Left lung (tissue), 10 donors: Measurements from ENCODE around the gene PHAF1. TPM values are rescaled to one million over a fixed set of nuclear protein-coding genes. Genes with fewer than 3 reads are reported as not detected.

Source experiments
- ATAC-seq: fragments of 200-7000 bp; cut with Tn5 transposase; one replicate; pipeline ENCODE4 v1.9.1; 2020; ENCODE audit warnings: moderate library complexity
- DNase-seq, 4 donors: peaks; one replicate each; pipeline ENCODE4 v3.0.0-alpha.2; 2013 to 2020
- H3K27ac ChIP-seq, 2 donors: fragments of 200-600 bp; sonication (generic) in 1 of 2; one replicate each; pipeline versions ENCODE4 v1.5.0 to v1.8.0; 2020 to 2021
- H3K27me3 ChIP-seq, 2 donors: fragments of 200-600 bp; sonication (generic) in 1 of 2; one replicate each; pipeline versions ENCODE4 v1.5.0 to v1.8.0; 2020 to 2021
- H3K36me3 ChIP-seq, 2 donors: fragments of 200-600 bp; sonication (generic) in 1 of 2; one replicate each; pipeline versions ENCODE4 v1.5.0 to v1.8.0; 2020 to 2021
- H3K4me1 ChIP-seq, 2 donors: fragments of 200-600 bp; one replicate each; pipeline ENCODE4 v1.8.0; 2021
- H3K4me3 ChIP-seq, 2 donors: fragments of 200-600 bp; sonication (generic) in 1 of 2; one replicate each; pipeline versions ENCODE4 v1.5.0 to v1.8.0; 2020 to 2021; ENCODE audit warnings: mild to moderate bottlenecking in 1 of 2
- H3K9me3 ChIP-seq, 2 donors: fragments of 200-600 bp; sonication (generic) in 1 of 2; one replicate each; pipeline versions ENCODE4 v1.5.0 to v1.8.0; 2020 to 2021
- intact Hi-C, 2 donors: fragments of 100-400 bp; cut with DNase I; formaldehyde crosslinking; loops; one replicate each; pipeline versions ENCODE4 v1.11.2 to v1.14.2; 2022
- polyA plus RNA-seq, 6 donors: library from polyadenylated mRNA; unstranded; fragments of 120-200 nt; gene quantifications; one replicate each; pipeline ENCODE4 v1.2.1, GENCODE V29; 2013; ENCODE audit not compliant: insufficient read length in 6 of 6
- total RNA-seq, 2 donors: library from RNA; stranded (reverse); fragmentation: NEBNext Ultra II Directional; extraction: Animal tissue kit (Norgen Biotek cat#: 25700); gene quantifications; one replicate each; pipeline ENCODE4 v1.2.1, GENCODE V29; 2021
- TF ChIP-seq, protein P1 (sequence below), 2 donors: fragments of 200-600 bp; sonication (generic) in 1 of 2; IDR thresholded peaks; one replicate each; pipeline versions ENCODE4 v1.5.0 to v1.8.0; 2021; ENCODE audit warnings: antibody characterized with exemption in 2 of 2
- donor health status: DM: no; HTN: yes; CAD: no.
- donor health status: DM: no; HTN: no; CAD: no.

Gene PHAF1
- total and polyA plus RNA-seq, 8 donors: 12.3 to 26.5 (median 23.5) TPM

DNA sequence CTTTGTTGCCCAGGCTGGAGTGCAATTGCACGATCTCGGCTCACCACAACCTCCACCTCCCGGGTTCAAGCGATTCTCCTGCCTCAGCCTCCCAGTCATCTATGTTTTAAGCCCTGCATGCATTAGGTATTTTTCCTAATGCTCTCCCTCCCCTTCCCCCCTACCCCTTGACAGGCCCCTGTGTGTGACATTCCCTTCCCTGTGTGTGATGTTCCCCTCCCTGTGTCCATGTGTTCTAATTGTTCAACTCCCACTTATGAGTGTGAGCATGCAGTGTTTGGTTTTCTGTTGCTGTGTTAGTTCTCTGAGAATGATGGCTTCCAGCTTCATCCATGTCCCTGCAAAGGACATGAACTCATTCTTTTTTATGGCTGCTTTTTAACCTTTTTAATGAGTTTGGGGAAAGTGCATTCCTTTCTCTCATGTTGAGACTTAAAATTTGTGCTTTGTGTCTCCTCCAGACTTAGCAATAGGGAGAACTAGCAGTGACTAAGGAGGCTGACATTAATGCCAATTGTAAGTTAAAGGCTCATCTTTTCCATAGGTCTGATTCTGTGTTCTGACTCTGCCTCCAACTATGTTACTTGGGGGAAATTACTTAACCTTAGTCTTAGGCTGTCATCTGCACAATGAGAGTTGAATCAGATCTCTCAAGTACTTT, 17.7 kb upstream of the PHAF1 start:
- no peak for DNase-seq
- ATAC-seq: no peak
- H3K9me3 ChIP-seq: no peaks in the 10 kb centered on the region
- H3K36me3 ChIP-seq: peaks cover 0 to 15% of the 10 kb centered on the region in 2 donors
- intact Hi-C loops: no loop called here
- no peaks in the 10 kb centered on the region for H3K4me1 ChIP-seq
- H3K4me3 ChIP-seq: no peak overlapping the region
- no peak overlapping the region for H3K27ac ChIP-seq
- TF ChIP-seq, protein P1, sequence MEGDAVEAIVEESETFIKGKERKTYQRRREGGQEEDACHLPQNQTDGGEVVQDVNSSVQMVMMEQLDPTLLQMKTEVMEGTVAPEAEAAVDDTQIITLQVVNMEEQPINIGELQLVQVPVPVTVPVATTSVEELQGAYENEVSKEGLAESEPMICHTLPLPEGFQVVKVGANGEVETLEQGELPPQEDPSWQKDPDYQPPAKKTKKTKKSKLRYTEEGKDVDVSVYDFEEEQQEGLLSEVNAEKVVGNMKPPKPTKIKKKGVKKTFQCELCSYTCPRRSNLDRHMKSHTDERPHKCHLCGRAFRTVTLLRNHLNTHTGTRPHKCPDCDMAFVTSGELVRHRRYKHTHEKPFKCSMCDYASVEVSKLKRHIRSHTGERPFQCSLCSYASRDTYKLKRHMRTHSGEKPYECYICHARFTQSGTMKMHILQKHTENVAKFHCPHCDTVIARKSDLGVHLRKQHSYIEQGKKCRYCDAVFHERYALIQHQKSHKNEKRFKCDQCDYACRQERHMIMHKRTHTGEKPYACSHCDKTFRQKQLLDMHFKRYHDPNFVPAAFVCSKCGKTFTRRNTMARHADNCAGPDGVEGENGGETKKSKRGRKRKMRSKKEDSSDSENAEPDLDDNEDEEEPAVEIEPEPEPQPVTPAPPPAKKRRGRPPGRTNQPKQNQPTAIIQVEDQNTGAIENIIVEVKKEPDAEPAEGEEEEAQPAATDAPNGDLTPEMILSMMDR (IDR thresholded peaks at IDR 0.05): no peak
- H3K27me3 ChIP-seq: no peaks in the 10 kb centered on the region

DNA sequence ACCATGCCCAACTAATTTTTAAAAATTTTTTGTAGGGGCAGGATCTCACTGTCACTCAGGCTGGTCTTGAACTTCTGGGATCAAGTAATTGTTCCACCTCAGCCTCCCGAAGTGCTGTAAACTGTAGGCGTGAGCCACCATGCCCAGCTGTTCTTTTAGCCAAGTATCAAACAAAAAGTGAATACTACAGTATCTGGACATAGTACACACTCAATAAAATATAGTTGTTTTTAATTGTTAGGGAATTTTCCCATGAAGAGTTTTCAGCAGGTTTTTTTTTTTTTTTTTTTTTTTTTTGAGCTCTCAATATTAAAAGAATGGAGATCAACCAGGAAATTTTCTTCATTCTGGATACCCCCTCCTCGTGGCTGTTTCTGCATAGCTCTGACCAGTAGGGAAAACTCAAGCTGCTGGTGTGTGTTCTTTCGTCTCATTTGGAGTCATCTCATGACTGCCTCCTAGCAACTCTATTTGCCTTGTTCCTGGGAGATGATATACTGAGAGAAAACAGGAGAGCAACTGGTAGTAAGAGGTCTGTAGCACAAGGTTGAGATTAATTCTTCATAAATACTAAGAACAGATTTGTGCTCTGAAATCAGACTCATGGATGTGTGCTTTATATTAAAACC, 16.5 kb upstream of the PHAF1 start:
- H3K4me1 ChIP-seq: no peaks in the 10 kb centered on the region
- DNase-seq: no peak
- no peak overlapping the region for H3K27ac ChIP-seq
- intact Hi-C loops: no loop called here
- no peak overlapping the region for H3K4me3 ChIP-seq
- no peak for ATAC-seq
- H3K36me3 ChIP-seq: peaks cover 0 to 19% of the 10 kb centered on the region in 2 donors
- TF ChIP-seq, protein P1 (IDR thresholded peaks at IDR 0.05): no peak
- no peaks in the 10 kb centered on the region for H3K27me3 ChIP-seq
- H3K9me3 ChIP-seq: no peaks in the 10 kb centered on the region

DNA sequence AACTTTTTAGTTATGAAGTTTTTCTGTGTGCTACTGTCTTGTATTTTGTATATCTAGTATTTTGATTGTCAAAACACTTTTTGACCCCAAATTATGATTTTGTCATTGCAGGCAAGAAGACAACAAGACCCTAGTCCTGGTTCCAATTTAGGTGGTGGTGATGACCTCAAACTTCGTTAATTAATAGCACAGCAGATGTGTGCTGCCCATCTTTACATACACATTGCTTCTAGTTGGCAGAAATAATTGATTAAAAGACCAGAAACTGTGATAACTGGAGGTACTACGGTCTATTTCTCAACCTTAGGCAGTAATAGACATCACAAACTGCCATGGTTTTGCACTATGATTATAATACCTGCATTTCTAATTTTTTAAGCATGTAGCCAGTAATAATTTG, 11.1 kb upstream of the PHAF1 start:
- H3K4me3 ChIP-seq: no peak overlapping the region
- TF ChIP-seq, protein P1 (IDR thresholded peaks at IDR 0.05): no peak
- ATAC-seq: no peak
- no peaks in the 10 kb centered on the region for H3K4me1 ChIP-seq
- no peaks in the 10 kb centered on the region for H3K27me3 ChIP-seq
- DNase-seq: no peak
- no peak overlapping the region for H3K27ac ChIP-seq
- intact Hi-C loops: no loop called here
- H3K9me3 ChIP-seq: no peaks in the 10 kb centered on the region
- H3K36me3 ChIP-seq: peaks cover 0 to 29% of the 10 kb centered on the region in 2 donors

DNA sequence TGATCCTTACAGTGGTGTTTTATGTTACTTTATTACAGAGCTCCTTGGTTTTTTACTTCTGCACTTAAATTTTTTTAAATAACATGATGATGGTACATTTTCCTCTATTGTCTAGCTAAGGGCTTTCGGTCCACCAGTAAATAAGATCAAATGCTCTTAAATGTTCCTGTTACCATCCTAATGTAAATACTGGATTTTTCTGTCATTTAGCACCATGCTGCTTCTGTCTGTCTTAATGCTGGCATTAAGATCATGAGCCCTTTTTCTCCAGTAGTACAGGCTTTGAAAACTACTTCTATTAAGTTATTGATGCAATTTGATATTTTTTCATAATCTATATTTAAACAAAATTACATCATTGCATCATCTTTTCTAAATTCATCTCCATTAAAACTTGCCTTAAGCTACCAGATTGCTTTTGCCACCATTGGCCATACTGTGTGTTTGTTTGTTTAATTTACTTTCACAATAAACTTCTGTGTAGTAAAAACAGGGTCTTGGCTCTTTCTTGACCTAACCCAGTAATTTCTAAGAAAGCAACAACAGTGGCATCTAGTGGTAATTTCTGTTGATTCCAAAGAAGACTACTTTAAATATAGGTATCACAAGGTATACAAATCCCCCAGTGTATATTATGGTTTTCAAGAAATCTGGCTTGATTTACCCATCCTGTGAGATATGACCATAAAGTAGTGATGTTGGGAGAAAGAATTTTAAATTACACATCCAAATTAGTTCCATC, 9.0 kb upstream of the PHAF1 start:
- Histone ChIP-seq H3K36me3 (peaks cover 0 to 29% of the 10 kb centered on the region in 2 donors), H3K9me3 (no peaks in the 10 kb centered on the region), H3K27ac (no peak overlapping the region), H3K4me3 (no peak overlapping the region), H3K4me1 (peaks cover 0 to 15% of the 10 kb centered on the region in 2 donors), H3K27me3 (no peaks in the 10 kb centered on the region)
- TF ChIP-seq, protein P1 (IDR thresholded peaks at IDR 0.05): peak in 1 of 2 donors; percentile 11
- ATAC-seq (no peak), DNase-seq (no peak)
- intact Hi-C loops: no loop called here
